ENCODE measurements around the gene SAMD14. TPM values are rescaled to one million over a fixed set of nuclear protein-coding genes. Genes with fewer than 3 reads are reported as not detected.

SAMD14 gene
- total and polyA plus RNA-seq, 10 of the 15 experiments (the other 5 are each of a cell fraction or from before 2014, with no cell fraction given), result 0.06 to 1.7 (median 0.25) TPM; not detected in 3

DNA sequence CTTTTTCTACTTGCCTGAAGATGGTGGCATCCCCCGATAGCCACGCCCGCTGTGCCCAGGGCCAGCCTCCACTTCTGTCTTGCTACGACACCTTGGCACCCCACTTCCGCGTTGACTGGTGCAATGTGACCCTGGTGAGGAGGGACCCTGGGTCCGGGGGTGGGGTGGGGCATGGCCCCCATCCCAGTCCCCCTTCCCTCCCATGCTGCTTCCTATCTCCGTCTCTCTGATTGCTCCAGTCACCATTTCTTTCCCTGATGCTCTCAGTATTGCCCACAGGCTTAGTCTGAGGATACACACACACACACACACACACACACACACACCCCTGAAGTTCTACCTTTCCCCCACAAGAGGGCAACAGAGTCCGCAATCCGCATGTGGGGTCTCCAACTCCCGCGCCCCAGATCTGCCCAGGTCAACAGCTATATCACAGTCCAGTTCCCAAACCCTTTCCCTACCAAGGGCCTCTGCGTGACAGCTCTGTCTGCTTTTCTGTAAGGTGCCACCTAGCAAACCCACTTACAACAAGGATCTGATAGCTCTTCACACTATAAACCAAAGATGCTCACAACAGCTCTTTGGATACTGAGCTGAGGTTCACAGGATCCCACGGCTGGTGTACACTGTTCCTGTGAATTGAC, 39.3 kb upstream of the SAMD14 start:
- peak; percentile 73 for ATAC-seq
- peak; percentile 44 for DNase-seq (ENCODE audit: low read depth, low spot score)
- intact Hi-C loops (cut with micrococcal nuclease; ENCODE audit: unreplicated experiment), result loop anchor here (1.0 kb wide), 2 partner anchors 29 to 128 kb away; no protein-coding TSS in a partner anchor
- FAIRE-seq, result peak; percentile 94
- H2AFZ ChIP-seq (ENCODE audit: control insufficient read depth, low read depth, low read length), result no peak overlapping the region
- H3K9ac ChIP-seq (ENCODE audit: control insufficient read depth, insufficient read depth, low read length), result no peak overlapping the region
- 4% methylated on average over 13 of the region's 14 CpGs for WGBS (ENCODE audit: insufficient coverage, insufficient replicate concordance, low lambda C conversion rate, missing lambda C conversion rate)
- no peaks in the 10 kb centered on the region for H3K36me3 ChIP-seq (ENCODE audit: control insufficient read depth in 2 of 2, insufficient read depth in 2 of 2, low read length in 1 of 2)
- ChIA-PET SMC1A (ENCODE audit: uncharacterized antibody, unreplicated experiment) (interaction anchor here (0.6 to 4.2 kb wide), 38 partner anchors 8 to 222 kb away, joined by 3 to 177 read pairs (median 4); partner anchors contain the start of gene COL1A1), POLR2A (interaction anchor here (1.4 to 2.1 kb wide), 3 partner anchors 23 to 43 kb away, joined by 7 to 28 read pairs (median 7); no protein-coding TSS in a partner anchor), CTCF (interaction anchor here (0.5 to 17.0 kb wide), 53 partner anchors 8 to 340 kb away, joined by 3 to 514 read pairs (median 6); partner anchors contain the start of genes COL1A1, PDK2, TMEM92 and XYLT2), RAD21 (ENCODE audit: unreplicated experiment) (interaction anchor here (0.6 to 4.5 kb wide), 36 partner anchors 9 to 262 kb away, joined by 3 to 176 read pairs (median 5); partner anchors contain the start of genes COL1A1, LRRC59, PDK2 and TMEM92)
- no peak overlapping the region for H3K27ac ChIP-seq (ENCODE audit: control insufficient read depth, insufficient read depth)
- H3K4me3 ChIP-seq, result no peak overlapping the region
- H3K4me2 ChIP-seq (ENCODE audit: control insufficient read depth, insufficient read depth), result no peak overlapping the region
- in situ Hi-C loops (cut with MboI), result no loop called here
- no peaks in the 10 kb centered on the region for H3K27me3 ChIP-seq (replicated peaks in 1 of 2; ENCODE audit: control insufficient read depth in 2 of 2, insufficient read depth in 2 of 2, low read length in 1 of 2)
- no TSS peak for BruUV-seq (replicated peaks)
- peaks cover 18% of the 10 kb centered on the region for H3K4me1 ChIP-seq (ENCODE audit: control insufficient read depth, insufficient read depth, low read length)
- H3K79me2 ChIP-seq (ENCODE audit: control insufficient read depth, insufficient read depth, low read length), result no peaks in the 10 kb centered on the region
- H4K20me1 ChIP-seq (ENCODE audit: control insufficient read depth, insufficient read depth), result no peaks in the 10 kb centered on the region
- H3K9me3 ChIP-seq (replicated peaks; ENCODE audit: control insufficient read depth, insufficient read depth, low read length), result no peaks in the 10 kb centered on the region
- TF ChIP-seq, protein P1, sequence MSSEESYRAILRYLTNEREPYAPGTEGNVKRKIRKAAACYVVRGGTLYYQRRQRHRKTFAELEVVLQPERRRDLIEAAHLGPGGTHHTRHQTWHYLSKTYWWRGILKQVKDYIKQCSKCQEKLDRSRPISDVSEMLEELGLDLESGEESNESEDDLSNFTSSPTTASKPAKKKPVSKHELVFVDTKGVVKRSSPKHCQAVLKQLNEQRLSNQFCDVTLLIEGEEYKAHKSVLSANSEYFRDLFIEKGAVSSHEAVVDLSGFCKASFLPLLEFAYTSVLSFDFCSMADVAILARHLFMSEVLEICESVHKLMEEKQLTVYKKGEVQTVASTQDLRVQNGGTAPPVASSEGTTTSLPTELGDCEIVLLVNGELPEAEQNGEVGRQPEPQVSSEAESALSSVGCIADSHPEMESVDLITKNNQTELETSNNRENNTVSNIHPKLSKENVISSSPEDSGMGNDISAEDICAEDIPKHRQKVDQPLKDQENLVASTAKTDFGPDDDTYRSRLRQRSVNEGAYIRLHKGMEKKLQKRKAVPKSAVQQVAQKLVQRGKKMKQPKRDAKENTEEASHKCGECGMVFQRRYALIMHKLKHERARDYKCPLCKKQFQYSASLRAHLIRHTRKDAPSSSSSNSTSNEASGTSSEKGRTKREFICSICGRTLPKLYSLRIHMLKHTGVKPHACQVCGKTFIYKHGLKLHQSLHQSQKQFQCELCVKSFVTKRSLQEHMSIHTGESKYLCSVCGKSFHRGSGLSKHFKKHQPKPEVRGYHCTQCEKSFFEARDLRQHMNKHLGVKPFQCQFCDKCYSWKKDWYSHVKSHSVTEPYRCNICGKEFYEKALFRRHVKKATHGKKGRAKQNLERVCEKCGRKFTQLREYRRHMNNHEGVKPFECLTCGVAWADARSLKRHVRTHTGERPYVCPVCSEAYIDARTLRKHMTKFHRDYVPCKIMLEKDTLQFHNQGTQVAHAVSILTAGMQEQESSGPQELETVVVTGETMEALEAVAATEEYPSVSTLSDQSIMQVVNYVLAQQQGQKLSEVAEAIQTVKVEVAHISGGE (CRISPR knock-in tag; IDR thresholded peaks at IDR 0.05), result no peak
- TF ChIP-seq, protein P2, sequence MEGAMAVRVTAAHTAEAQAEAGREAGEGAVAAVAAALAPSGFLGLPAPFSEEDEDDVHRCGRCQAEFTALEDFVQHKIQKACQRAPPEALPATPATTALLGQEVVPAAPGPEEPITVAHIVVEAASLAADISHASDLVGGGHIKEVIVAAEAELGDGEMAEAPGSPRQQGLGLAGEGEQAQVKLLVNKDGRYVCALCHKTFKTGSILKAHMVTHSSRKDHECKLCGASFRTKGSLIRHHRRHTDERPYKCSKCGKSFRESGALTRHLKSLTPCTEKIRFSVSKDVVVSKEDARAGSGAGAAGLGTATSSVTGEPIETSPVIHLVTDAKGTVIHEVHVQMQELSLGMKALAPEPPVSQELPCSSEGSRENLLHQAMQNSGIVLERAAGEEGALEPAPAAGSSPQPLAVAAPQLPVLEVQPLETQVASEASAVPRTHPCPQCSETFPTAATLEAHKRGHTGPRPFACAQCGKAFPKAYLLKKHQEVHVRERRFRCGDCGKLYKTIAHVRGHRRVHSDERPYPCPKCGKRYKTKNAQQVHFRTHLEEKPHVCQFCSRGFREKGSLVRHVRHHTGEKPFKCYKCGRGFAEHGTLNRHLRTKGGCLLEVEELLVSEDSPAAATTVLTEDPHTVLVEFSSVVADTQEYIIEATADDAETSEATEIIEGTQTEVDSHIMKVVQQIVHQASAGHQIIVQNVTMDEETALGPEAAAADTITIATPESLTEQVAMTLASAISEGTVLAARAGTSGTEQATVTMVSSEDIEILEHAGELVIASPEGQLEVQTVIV (IDR thresholded peaks at IDR 0.05; ENCODE audit: borderline replicate concordance, partially characterized antibody), result peak; percentile 62
- TF ChIP-seq BHLHE40 (IDR thresholded peaks at IDR 0.05; ENCODE audit: borderline replicate concordance in 1 of 2, low read depth in 2 of 2, low read length in 1 of 2) (0 out of 4 replicates have a peak, but pooled peaks of 1 of the 2 experiments have one; percentile 39), NR2F1 (conservative IDR thresholded peaks at IDR 0.05) (peak; percentile 40; the same call in 1 of the 2 replicates), IKZF1 (conservative IDR thresholded peaks at IDR 0.05) (peak; percentile 67; the same call in 1 of the 2 replicates)
- TF ChIP-seq, protein P3, sequence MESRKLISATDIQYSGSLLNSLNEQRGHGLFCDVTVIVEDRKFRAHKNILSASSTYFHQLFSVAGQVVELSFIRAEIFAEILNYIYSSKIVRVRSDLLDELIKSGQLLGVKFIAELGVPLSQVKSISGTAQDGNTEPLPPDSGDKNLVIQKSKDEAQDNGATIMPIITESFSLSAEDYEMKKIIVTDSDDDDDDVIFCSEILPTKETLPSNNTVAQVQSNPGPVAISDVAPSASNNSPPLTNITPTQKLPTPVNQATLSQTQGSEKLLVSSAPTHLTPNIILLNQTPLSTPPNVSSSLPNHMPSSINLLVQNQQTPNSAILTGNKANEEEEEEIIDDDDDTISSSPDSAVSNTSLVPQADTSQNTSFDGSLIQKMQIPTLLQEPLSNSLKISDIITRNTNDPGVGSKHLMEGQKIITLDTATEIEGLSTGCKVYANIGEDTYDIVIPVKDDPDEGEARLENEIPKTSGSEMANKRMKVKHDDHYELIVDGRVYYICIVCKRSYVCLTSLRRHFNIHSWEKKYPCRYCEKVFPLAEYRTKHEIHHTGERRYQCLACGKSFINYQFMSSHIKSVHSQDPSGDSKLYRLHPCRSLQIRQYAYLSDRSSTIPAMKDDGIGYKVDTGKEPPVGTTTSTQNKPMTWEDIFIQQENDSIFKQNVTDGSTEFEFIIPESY (IDR thresholded peaks at IDR 0.05), result 0 out of 2 replicates have a peak, but pooled peaks have one; percentile 45
- TF ChIP-seq, protein P4, sequence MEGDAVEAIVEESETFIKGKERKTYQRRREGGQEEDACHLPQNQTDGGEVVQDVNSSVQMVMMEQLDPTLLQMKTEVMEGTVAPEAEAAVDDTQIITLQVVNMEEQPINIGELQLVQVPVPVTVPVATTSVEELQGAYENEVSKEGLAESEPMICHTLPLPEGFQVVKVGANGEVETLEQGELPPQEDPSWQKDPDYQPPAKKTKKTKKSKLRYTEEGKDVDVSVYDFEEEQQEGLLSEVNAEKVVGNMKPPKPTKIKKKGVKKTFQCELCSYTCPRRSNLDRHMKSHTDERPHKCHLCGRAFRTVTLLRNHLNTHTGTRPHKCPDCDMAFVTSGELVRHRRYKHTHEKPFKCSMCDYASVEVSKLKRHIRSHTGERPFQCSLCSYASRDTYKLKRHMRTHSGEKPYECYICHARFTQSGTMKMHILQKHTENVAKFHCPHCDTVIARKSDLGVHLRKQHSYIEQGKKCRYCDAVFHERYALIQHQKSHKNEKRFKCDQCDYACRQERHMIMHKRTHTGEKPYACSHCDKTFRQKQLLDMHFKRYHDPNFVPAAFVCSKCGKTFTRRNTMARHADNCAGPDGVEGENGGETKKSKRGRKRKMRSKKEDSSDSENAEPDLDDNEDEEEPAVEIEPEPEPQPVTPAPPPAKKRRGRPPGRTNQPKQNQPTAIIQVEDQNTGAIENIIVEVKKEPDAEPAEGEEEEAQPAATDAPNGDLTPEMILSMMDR (IDR thresholded peaks at IDR 0.05 in 2 of 3, conservative IDR thresholded peaks at IDR 0.05 in 1 of 3; ENCODE audit: control insufficient read depth in 2 of 3, extremely low read depth in 1 of 3, insufficient read depth in 1 of 3, low read depth in 3 of 3, low read length in 3 of 3), result peak; percentile 88 to 95 (median 90)

All from GM12878 (cell line).